GM12892 (cell line): ENCODE data around the gene ADD3.

Experiments
- DNase-seq: peaks from one replicate; pipeline ENCODE4 v3.0.0; 2011; ENCODE audit not compliant: insufficient read length
- FAIRE-seq: peaks from 2 replicates; lab custom pipeline; 2011; peaks lifted over from hg19 to GRCh38; lab: Jason Lieb, UNC
- POLR2A ChIP-seq: IDR thresholded peaks from 2 replicates; pipeline ENCODE4 v1.6.1; 2011; ENCODE audit warnings: low read depth, low read length, control low read depth
- POLR2AphosphoS5 ChIP-seq: IDR thresholded peaks from 2 replicates; pipeline ENCODE4 v1.6.1; 2011; ENCODE audit warnings: low read depth, low read length, control low read depth
- TAF1 ChIP-seq: IDR thresholded peaks from 2 replicates; pipeline ENCODE4 v1.6.1; 2011; ENCODE audit warnings: low read depth, mild to moderate bottlenecking, control low read depth, low read length, borderline replicate concordance

Gene ADD3

GRCh38 chr10:110137142-110137545 lies 129.4 kb downstream of the ADD3 start:
- DNase-seq (no peak), FAIRE-seq (peak; percentile 98)
- TF ChIP-seq POLR2AphosphoS5 (no peak), POLR2A (no peak), TAF1 (no peak)

GRCh38 chr10:110138197-110138812 lies 130.5 kb downstream of the ADD3 start:
- DNase-seq (no peak), FAIRE-seq (peak; percentile 77)
- TF ChIP-seq POLR2A (no peak), TAF1 (no peak), POLR2AphosphoS5 (no peak)

GRCh38 chr10:110141185-110141584 lies 133.4 kb downstream of the ADD3 start:
- no peak for FAIRE-seq
- DNase-seq, result no peak
- TF ChIP-seq POLR2A (no peak), TAF1 (no peak), POLR2AphosphoS5 (no peak)

- DNase-seq (no peak), FAIRE-seq (no peak)
- TF ChIP-seq POLR2AphosphoS5, result no peak
- TF ChIP-seq POLR2A, result no peak
- no peak for TF ChIP-seq TAF1
These were observed 134.3 kb downstream of the ADD3 start for GRCh38 chr10:110141871-110142635.

GRCh38 chr10:110142965-110143364 lies 135.2 kb downstream of the ADD3 start:
- TF ChIP-seq POLR2A (no peak), TAF1 (no peak), POLR2AphosphoS5 (no peak)
- DNase-seq (no peak), FAIRE-seq (no peak)

- FAIRE-seq (no peak), DNase-seq (no peak)
- TF ChIP-seq POLR2AphosphoS5 (no peak), POLR2A (no peak), TAF1 (no peak)
These were observed 136.7 kb downstream of the ADD3 start for GRCh38 chr10:110144507-110144906.

GRCh38 chr10:110147961-110148360 lies 140.2 kb downstream of the ADD3 start:
- no peak for FAIRE-seq
- no peak for DNase-seq
- TF ChIP-seq TAF1, result no peak
- TF ChIP-seq POLR2AphosphoS5, result no peak
- TF ChIP-seq POLR2A, result no peak

GRCh38 chr10:110149259-110149658 lies 141.5 kb downstream of the ADD3 start:
- FAIRE-seq, result no peak
- no peak for DNase-seq
- TF ChIP-seq POLR2AphosphoS5 (no peak), POLR2A (no peak), TAF1 (no peak)

GRCh38 chr10:110150046-110150445 lies 142.3 kb downstream of the ADD3 start:
- no peak for DNase-seq
- no peak for FAIRE-seq
- no peak for TF ChIP-seq POLR2A
- TF ChIP-seq POLR2AphosphoS5, result no peak
- TF ChIP-seq TAF1, result no peak

GRCh38 chr10:110150981-110151380 lies 143.2 kb downstream of the ADD3 start:
- no peak for DNase-seq
- no peak for FAIRE-seq

GRCh38 chr10:110151467-110151866 lies 143.7 kb downstream of the ADD3 start:
- TF ChIP-seq POLR2A, result no peak
- TF ChIP-seq TAF1, result no peak
- no peak for TF ChIP-seq POLR2AphosphoS5
- no peak for FAIRE-seq
- DNase-seq, result no peak

More at GRCh38 chr10:110150981-110151380, 143.2 kb downstream of the ADD3 start:
- TF ChIP-seq POLR2AphosphoS5, result no peak
- TF ChIP-seq POLR2A, result no peak
- TF ChIP-seq TAF1, result no peak

GRCh38 chr10:110151971-110152370 lies 144.2 kb downstream of the ADD3 start:
- TF ChIP-seq TAF1, result no peak
- no peak for TF ChIP-seq POLR2AphosphoS5
- no peak for TF ChIP-seq POLR2A
- DNase-seq (no peak), FAIRE-seq (no peak)

- peak; percentile 44 for FAIRE-seq
These were observed 145.6 kb downstream of the ADD3 start for GRCh38 chr10:110153396-110153795.

More at GRCh38 chr10:110153396-110153795, 145.6 kb downstream of the ADD3 start:
- DNase-seq, result no peak
- TF ChIP-seq POLR2A (no peak), POLR2AphosphoS5 (no peak), TAF1 (no peak)
